Measurements from ENCODE around the gene APH1A. TPM values are rescaled to one million over a fixed set of nuclear protein-coding genes. Genes with fewer than 3 reads are reported as not detected.

Gene APH1A
- total RNA-seq, 6 experiments from 2014 or later = 104 to 119 (median 107) TPM

GRCh38 chr1:150280138-150280707, 11.4 kb upstream of the APH1A start:
- peaks cover 5% of the 10 kb centered on the region; the same call in 1 of the 2 replicates for H3K36me3 Mint-ChIP-seq (ENCODE audit: low read depth)
- peak overlapping the region; percentile 94 for H3K4me3 Mint-ChIP-seq
- peaks cover 4% of the 10 kb centered on the region for H3K9me3 Mint-ChIP-seq
- no peak for DNase-seq
- TF ChIP-seq, protein P1, sequence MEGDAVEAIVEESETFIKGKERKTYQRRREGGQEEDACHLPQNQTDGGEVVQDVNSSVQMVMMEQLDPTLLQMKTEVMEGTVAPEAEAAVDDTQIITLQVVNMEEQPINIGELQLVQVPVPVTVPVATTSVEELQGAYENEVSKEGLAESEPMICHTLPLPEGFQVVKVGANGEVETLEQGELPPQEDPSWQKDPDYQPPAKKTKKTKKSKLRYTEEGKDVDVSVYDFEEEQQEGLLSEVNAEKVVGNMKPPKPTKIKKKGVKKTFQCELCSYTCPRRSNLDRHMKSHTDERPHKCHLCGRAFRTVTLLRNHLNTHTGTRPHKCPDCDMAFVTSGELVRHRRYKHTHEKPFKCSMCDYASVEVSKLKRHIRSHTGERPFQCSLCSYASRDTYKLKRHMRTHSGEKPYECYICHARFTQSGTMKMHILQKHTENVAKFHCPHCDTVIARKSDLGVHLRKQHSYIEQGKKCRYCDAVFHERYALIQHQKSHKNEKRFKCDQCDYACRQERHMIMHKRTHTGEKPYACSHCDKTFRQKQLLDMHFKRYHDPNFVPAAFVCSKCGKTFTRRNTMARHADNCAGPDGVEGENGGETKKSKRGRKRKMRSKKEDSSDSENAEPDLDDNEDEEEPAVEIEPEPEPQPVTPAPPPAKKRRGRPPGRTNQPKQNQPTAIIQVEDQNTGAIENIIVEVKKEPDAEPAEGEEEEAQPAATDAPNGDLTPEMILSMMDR (IDR thresholded peaks at IDR 0.05) = no peak
- no peaks in the 10 kb centered on the region; the same call in 1 of the 2 replicates for H3K27me3 Mint-ChIP-seq (ENCODE audit: insufficient read depth)
- peaks cover 42% of the 10 kb centered on the region for H3K4me1 Mint-ChIP-seq (ENCODE audit: low read depth)
- peak overlapping the region; percentile 98 for H3K27ac Mint-ChIP-seq

DNA sequence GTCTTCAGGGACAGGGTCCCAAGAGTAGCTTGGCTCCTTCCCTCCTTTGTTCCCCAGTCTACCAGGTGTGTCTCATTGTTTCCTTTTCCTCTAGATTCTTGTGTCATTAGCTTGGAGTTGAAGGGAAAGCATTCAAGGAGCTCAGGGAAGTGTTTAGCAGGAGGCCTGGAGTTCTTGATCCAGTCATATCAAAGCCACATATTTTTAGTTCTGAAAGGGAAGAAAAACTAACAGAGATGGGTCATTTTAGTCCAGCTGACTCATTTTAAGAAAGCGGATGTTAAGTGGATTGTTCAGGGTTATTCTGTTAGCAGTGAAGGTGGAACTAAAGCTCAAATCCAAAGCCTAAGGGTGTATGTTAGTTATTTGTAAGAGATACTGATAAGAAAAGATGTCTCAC, 4.5 kb upstream of the APH1A start:
- Mint-ChIP-seq H3K27me3 (ENCODE audit: insufficient read depth) (peaks cover 3% of the 10 kb centered on the region), H3K36me3 (ENCODE audit: low read depth) (peaks cover 4% of the 10 kb centered on the region; the same call in 1 of the 2 replicates), H3K4me1 (ENCODE audit: low read depth) (peaks cover 34% of the 10 kb centered on the region), H3K27ac (peak overlapping the region; percentile 70), H3K9me3 (no peaks in the 10 kb centered on the region), H3K4me3 (peak overlapping the region; percentile 76; the same call in 1 of the 2 replicates)
- DNase-seq = no peak
- TF ChIP-seq, protein P1 (IDR thresholded peaks at IDR 0.05) = no peak

DNA sequence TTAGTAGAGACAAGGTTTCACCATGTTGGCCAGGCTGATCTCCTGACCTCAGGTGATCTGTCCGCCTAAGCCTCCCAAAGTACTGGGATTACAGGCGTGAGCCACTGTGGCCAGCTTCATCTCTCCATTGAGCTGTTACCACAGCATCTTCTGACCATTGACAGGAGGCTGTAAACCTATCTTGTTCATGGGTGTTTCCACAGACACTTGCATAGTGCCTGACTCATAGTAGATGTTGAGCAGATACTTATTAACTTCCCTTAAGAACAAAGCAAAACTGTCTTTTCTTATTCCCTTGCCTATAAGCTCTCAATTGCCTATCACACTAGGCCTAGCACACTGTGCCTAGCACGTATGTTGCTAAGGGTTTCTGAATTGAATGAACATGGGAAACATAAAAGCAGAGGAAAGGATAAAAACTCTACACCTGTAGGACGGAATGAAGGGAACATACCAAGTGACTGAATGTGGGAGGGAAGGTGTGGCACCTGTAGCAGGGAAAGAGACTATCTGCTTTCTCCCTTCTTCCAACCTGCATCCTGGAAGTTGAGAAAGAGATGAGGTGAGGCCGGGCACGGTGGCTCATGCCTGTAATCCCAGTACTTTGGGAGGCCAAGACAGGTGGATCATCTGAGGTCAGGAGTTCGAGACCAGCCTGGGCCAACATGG, 2.6 kb upstream of the APH1A start:
- Mint-ChIP-seq H3K27ac (peak overlapping the region; percentile 50), H3K27me3 (ENCODE audit: insufficient read depth) (peaks cover 3% of the 10 kb centered on the region), H3K9me3 (no peaks in the 10 kb centered on the region), H3K36me3 (ENCODE audit: low read depth) (peaks cover 19% of the 10 kb centered on the region), H3K4me1 (ENCODE audit: low read depth) (peaks cover 48% of the 10 kb centered on the region), H3K4me3 (no peak overlapping the region)
- TF ChIP-seq, protein P1 (IDR thresholded peaks at IDR 0.05) = no peak
- no peak for DNase-seq

GRCh38 chr1:150269451-150269850, 635 bp upstream of the APH1A start:
- Mint-ChIP-seq H3K4me1 (ENCODE audit: low read depth) (peaks cover 48% of the 10 kb centered on the region), H3K27ac (peak overlapping the region; percentile 95), H3K4me3 (peak overlapping the region; percentile 92), H3K36me3 (ENCODE audit: low read depth) (peaks cover 28% of the 10 kb centered on the region), H3K9me3 (no peaks in the 10 kb centered on the region), H3K27me3 (ENCODE audit: insufficient read depth) (peaks cover 3% of the 10 kb centered on the region)
- no peak for DNase-seq
- TF ChIP-seq, protein P1 (IDR thresholded peaks at IDR 0.05) = no peak

- no peak for DNase-seq
- H3K4me1 Mint-ChIP-seq (ENCODE audit: low read depth) = peaks cover 40% of the 10 kb centered on the region
- peaks cover 3% of the 10 kb centered on the region for H3K27me3 Mint-ChIP-seq (ENCODE audit: insufficient read depth)
- peaks cover 29% of the 10 kb centered on the region for H3K36me3 Mint-ChIP-seq (ENCODE audit: low read depth)
- TF ChIP-seq, protein P1 (IDR thresholded peaks at IDR 0.05) = no peak
- peak overlapping the region; percentile 95 for H3K27ac Mint-ChIP-seq
- H3K9me3 Mint-ChIP-seq = no peaks in the 10 kb centered on the region
- H3K4me3 Mint-ChIP-seq = peak overlapping the region; percentile 92
Observed at GRCh38 chr1:150268340-150268704, 494 bp downstream of the APH1A start.

All from HFFc6 (cell line).